Measurements from ENCODE around the gene POU1F1.

GRCh38 chr3:87227104-87227834 is 49.1 kb downstream of the POU1F1 start, which contains the start of gene CHMP2B:
- TF ChIP-seq, protein P1, sequence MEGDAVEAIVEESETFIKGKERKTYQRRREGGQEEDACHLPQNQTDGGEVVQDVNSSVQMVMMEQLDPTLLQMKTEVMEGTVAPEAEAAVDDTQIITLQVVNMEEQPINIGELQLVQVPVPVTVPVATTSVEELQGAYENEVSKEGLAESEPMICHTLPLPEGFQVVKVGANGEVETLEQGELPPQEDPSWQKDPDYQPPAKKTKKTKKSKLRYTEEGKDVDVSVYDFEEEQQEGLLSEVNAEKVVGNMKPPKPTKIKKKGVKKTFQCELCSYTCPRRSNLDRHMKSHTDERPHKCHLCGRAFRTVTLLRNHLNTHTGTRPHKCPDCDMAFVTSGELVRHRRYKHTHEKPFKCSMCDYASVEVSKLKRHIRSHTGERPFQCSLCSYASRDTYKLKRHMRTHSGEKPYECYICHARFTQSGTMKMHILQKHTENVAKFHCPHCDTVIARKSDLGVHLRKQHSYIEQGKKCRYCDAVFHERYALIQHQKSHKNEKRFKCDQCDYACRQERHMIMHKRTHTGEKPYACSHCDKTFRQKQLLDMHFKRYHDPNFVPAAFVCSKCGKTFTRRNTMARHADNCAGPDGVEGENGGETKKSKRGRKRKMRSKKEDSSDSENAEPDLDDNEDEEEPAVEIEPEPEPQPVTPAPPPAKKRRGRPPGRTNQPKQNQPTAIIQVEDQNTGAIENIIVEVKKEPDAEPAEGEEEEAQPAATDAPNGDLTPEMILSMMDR (conservative IDR thresholded peaks at IDR 0.05 in 1 of 2, IDR thresholded peaks at IDR 0.05 in 1 of 2; ENCODE audit: low read depth in 1 of 2, low read length in 2 of 2): no peak
- no peak for TF ChIP-seq EZH2 (IDR thresholded peaks at IDR 0.05; ENCODE audit: low read length, missing control alignments)

Measured in fibroblast of lung (primary cell).